ENCODE data around the gene UBR4.

The UBR4 gene

GRCh38 chr1:19210772-19211549 lies 895 bp upstream of the UBR4 start (continued):
- TF ChIP-seq PATZ1 (CRISPR knock-in tag; IDR thresholded peaks at IDR 0.05; ENCODE audit: borderline replicate concordance), result no peak
- TF ChIP-seq ZNF565 (CRISPR knock-in tag; conservative IDR thresholded peaks at IDR 0.05; ENCODE audit: low read depth), result no peak

DNA sequence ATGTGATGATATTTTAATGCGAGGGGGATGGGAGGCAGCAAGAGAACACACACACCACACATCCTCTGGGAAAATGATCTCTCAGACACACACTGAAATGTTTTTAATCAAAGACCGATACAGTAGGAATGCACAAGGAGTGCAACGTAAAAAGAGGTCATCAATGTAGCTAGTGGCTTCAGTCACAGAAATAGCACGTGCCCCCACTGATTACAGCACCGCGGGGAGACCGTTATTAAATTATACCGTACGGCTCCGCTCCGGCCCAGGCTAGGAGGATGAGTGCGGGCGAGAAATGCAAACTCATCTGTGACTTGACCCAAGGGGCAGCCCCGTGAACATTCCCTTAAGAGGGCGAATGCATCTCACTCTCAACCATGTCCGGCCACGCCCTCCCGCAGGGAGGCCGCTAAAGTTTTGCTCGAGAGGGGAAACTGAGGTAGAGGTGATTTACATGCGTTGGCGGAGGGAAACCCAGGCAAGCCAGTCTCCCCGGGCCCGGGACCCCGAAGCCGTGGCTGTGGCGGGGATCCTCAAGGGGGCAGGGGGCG lies 552 bp downstream of the UBR4 start:
- TF ChIP-seq ZFP3 (CRISPR knock-in tag; IDR thresholded peaks at IDR 0.05) (no peak), TCF4 (CRISPR knock-in tag; IDR thresholded peaks at IDR 0.05; ENCODE audit: borderline replicate concordance) (no peak), BACH2 (CRISPR knock-in tag; IDR thresholded peaks at IDR 0.05; ENCODE audit: borderline replicate concordance) (no peak), ZNF70 (CRISPR knock-in tag; IDR thresholded peaks at IDR 0.05) (no peak), ESRRG (CRISPR knock-in tag; IDR thresholded peaks at IDR 0.05) (no peak), SNAI2 (CRISPR knock-in tag; IDR thresholded peaks at IDR 0.05) (no peak), ZC3H10 (CRISPR knock-in tag; IDR thresholded peaks at IDR 0.05) (no peak), ZNF8 (CRISPR knock-in tag; IDR thresholded peaks at IDR 0.05) (no peak), OSR1 (CRISPR knock-in tag; IDR thresholded peaks at IDR 0.05) (no peak), ISL1 (CRISPR knock-in tag; IDR thresholded peaks at IDR 0.05) (no peak), ZNF565 (CRISPR knock-in tag; conservative IDR thresholded peaks at IDR 0.05; ENCODE audit: low read depth) (no peak), CSDC2 (CRISPR knock-in tag; IDR thresholded peaks at IDR 0.05) (no peak), RARB (CRISPR knock-in tag; IDR thresholded peaks at IDR 0.05) (no peak), GLIS3 (CRISPR knock-in tag; IDR thresholded peaks at IDR 0.05) (no peak)
- TF ChIP-seq, protein P1, sequence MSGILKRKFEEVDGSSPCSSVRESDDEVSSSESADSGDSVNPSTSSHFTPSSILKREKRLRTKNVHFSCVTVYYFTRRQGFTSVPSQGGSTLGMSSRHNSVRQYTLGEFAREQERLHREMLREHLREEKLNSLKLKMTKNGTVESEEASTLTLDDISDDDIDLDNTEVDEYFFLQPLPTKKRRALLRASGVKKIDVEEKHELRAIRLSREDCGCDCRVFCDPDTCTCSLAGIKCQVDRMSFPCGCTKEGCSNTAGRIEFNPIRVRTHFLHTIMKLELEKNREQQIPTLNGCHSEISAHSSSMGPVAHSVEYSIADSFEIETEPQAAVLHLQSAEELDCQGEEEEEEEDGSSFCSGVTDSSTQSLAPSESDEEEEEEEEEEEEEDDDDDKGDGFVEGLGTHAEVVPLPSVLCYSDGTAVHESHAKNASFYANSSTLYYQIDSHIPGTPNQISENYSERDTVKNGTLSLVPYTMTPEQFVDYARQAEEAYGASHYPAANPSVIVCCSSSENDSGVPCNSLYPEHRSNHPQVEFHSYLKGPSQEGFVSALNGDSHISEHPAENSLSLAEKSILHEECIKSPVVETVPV (CRISPR knock-in tag; IDR thresholded peaks at IDR 0.05), result no peak
- TF ChIP-seq, protein P2, sequence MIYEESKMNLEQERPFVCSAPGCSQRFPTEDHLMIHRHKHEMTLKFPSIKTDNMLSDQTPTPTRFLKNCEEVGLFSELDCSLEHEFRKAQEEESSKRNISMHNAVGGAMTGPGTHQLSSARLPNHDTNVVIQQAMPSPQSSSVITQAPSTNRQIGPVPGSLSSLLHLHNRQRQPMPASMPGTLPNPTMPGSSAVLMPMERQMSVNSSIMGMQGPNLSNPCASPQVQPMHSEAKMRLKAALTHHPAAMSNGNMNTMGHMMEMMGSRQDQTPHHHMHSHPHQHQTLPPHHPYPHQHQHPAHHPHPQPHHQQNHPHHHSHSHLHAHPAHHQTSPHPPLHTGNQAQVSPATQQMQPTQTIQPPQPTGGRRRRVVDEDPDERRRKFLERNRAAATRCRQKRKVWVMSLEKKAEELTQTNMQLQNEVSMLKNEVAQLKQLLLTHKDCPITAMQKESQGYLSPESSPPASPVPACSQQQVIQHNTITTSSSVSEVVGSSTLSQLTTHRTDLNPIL (CRISPR knock-in tag; IDR thresholded peaks at IDR 0.05; ENCODE audit: low read depth), result no peak
- TF ChIP-seq, protein P3, sequence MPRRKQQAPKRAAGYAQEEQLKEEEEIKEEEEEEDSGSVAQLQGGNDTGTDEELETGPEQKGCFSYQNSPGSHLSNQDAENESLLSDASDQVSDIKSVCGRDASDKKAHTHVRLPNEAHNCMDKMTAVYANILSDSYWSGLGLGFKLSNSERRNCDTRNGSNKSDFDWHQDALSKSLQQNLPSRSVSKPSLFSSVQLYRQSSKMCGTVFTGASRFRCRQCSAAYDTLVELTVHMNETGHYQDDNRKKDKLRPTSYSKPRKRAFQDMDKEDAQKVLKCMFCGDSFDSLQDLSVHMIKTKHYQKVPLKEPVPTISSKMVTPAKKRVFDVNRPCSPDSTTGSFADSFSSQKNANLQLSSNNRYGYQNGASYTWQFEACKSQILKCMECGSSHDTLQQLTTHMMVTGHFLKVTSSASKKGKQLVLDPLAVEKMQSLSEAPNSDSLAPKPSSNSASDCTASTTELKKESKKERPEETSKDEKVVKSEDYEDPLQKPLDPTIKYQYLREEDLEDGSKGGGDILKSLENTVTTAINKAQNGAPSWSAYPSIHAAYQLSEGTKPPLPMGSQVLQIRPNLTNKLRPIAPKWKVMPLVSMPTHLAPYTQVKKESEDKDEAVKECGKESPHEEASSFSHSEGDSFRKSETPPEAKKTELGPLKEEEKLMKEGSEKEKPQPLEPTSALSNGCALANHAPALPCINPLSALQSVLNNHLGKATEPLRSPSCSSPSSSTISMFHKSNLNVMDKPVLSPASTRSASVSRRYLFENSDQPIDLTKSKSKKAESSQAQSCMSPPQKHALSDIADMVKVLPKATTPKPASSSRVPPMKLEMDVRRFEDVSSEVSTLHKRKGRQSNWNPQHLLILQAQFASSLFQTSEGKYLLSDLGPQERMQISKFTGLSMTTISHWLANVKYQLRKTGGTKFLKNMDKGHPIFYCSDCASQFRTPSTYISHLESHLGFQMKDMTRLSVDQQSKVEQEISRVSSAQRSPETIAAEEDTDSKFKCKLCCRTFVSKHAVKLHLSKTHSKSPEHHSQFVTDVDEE (CRISPR knock-in tag; IDR thresholded peaks at IDR 0.05), result no peak
- TF ChIP-seq, protein P4, sequence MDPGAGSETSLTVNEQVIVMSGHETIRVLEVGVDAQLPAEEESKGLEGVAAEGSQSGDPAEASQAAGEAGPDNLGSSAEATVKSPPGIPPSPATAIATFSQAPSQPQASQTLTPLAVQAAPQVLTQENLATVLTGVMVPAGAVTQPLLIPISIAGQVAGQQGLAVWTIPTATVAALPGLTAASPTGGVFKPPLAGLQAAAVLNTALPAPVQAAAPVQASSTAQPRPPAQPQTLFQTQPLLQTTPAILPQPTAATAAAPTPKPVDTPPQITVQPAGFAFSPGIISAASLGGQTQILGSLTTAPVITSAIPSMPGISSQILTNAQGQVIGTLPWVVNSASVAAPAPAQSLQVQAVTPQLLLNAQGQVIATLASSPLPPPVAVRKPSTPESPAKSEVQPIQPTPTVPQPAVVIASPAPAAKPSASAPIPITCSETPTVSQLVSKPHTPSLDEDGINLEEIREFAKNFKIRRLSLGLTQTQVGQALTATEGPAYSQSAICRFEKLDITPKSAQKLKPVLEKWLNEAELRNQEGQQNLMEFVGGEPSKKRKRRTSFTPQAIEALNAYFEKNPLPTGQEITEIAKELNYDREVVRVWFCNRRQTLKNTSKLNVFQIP (CRISPR knock-in tag; IDR thresholded peaks at IDR 0.05; ENCODE audit: borderline replicate concordance, low read depth), result no peak

DNA sequence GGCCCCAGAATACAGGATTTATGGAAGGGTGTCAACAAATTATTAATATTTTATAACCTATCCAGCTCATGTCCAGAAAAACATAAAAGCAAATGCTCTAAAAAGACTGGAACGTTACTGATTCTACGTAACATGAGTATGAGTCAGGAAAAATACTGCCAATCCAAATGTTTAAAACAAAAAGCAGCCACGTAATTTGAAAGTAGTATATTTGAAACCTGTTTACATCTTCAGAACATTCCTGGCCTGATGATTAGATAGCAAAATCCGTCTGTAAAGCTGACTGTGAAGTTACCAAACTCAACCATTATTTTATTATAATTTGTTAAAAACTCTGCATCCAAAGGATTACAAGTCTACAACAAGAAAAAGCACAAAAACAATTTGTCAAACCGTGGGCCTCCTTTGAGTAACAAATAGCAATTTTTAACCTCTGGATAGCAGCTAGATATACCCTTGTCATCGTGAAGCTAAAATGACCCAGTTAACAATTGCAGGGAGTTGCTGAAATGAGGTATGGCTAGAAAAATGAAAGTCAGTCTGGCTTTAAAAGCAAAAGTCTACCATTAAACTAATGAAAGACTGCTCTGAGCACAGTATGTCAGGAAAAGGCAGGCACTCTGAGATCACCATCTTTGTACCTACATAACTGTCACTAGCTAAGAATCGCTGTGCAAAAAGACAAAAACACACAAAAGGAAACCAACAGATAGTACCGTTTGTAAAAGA lies 1.2 kb downstream of the UBR4 start:
- TF ChIP-seq, protein P1 (CRISPR knock-in tag; IDR thresholded peaks at IDR 0.05), result no peak
- ATAC-seq, result no peak

More for the DNA sequence above, 552 bp downstream of the UBR4 start:
- ATAC-seq, result peak; percentile 48
